PC-9 (cell line): Measurements from ENCODE around the gene NEK9. TPM values are rescaled to one million over a fixed set of nuclear protein-coding genes. Genes with fewer than 3 reads are reported as not detected.

ENCODE experiments used
- BruUV-seq: library from RNA; stranded (reverse); fragments of 400-500 nt; replicated peaks from 2 replicates; lab custom pipeline; 2021; lab: Mats Ljungman, UMichigan
- CTCF ChIA-PET: fragments of 300-600 bp; sonication (Branson Sonifier 250); formaldehyde crosslinking; loops from one replicate; lab custom pipeline; 2022; ENCODE audit warnings: antibody characterized with exemption; lab: Charles Lee
- POLR2A ChIA-PET: fragments of 300-600 bp; sonication (Branson Sonifier 250); formaldehyde crosslinking; loops from one replicate; lab custom pipeline; 2022; ENCODE audit warnings: antibody characterized with exemption; ENCODE audit not compliant: unreplicated experiment; lab: Charles Lee
- DNase-seq, 2 experiments: peaks; one replicate each; pipeline versions ENCODE4 v3.0.0 to v3.0.0-alpha.2; 2015 to 2022; ENCODE audit warnings: mixed read lengths in 1 of 2
- H2AFZ ChIP-seq: fragments of 200-600 bp; sonication (generic); 2 replicates; pipeline ENCODE4 v1.8.1; 2017; ENCODE audit warnings: antibody characterized with exemption
- H3F3A ChIP-seq: fragments of 200-600 bp; sonication (generic); 2 replicates; pipeline ENCODE4 v1.8.1; 2017; ENCODE audit warnings: antibody characterized with exemption, mild to moderate bottlenecking, low read depth; ENCODE audit not compliant: insufficient read depth
- H3K27ac ChIP-seq: fragments of 200-600 bp; sonication (generic); 2 replicates; pipeline ENCODE4 v1.6.1; 2016; ENCODE audit warnings: mixed run types
- H3K27me3 ChIP-seq: fragments of 200-600 bp; sonication (generic); 2 replicates; pipeline ENCODE4 v1.6.1; 2016; ENCODE audit warnings: low read depth, mixed run types; ENCODE audit not compliant: insufficient read depth
- H3K36me3 ChIP-seq: fragments of 200-600 bp; sonication (generic); 2 replicates; pipeline ENCODE4 v1.6.1; 2016; ENCODE audit warnings: low read depth, mixed run types
- H3K4me1 ChIP-seq: fragments of 200-600 bp; sonication (generic); replicated peaks from 2 replicates; pipeline ENCODE4 v1.6.1; 2016; ENCODE audit warnings: mixed run types; ENCODE audit not compliant: insufficient read depth
- H3K4me2 ChIP-seq: fragments of 200-600 bp; sonication (generic); 2 replicates; pipeline ENCODE4 v1.6.1; 2017; ENCODE audit warnings: mixed run types
- H3K4me3 ChIP-seq: fragments of 200-600 bp; sonication (generic); 2 replicates; pipeline ENCODE4 v1.6.1; 2016; ENCODE audit warnings: mixed run types
- H3K79me2 ChIP-seq: fragments of 200-600 bp; sonication (generic); 2 replicates; pipeline ENCODE4 v1.6.1; 2017; ENCODE audit warnings: low read depth, mixed run types
- H3K9me2 ChIP-seq: fragments of 200-600 bp; sonication (generic); 2 replicates; pipeline ENCODE4 v1.8.1; 2017; ENCODE audit warnings: mild to moderate bottlenecking; ENCODE audit not compliant: insufficient read depth
- H3K9me3 ChIP-seq: fragments of 200-600 bp; sonication (generic); 2 replicates; pipeline ENCODE4 v1.8.1; 2016; ENCODE audit warnings: low read depth; ENCODE audit not compliant: insufficient read depth
- H4K20me1 ChIP-seq: fragments of 200-600 bp; sonication (generic); 2 replicates; pipeline ENCODE4 v1.8.1; 2017; ENCODE audit not compliant: insufficient read depth
- EZH2 ChIP-seq: fragments of 200-600 bp; sonication (generic); IDR thresholded peaks from 2 replicates; pipeline ENCODE4 v1.8.0; 2017; ENCODE audit warnings: antibody characterized with exemption, low read depth
- intact Hi-C: fragments of 100-400 bp; cut with micrococcal nuclease; formaldehyde crosslinking; loops from one replicate; pipeline ENCODE4 v1.10.0; 2022; ENCODE audit not compliant: unreplicated experiment
- total RNA-seq: library from RNA; stranded (reverse); gene quantifications from 2 replicates; pipeline ENCODE4 v1.2.3, GENCODE V29; 2021
- TF ChIP-seq, protein P1 (sequence below): fragments of 200-600 bp; sonication (generic); conservative IDR thresholded peaks from 2 replicates; pipeline ENCODE4 v1.6.1; 2017; ENCODE audit warnings: mixed run types, antibody characterized with exemption, mild to moderate bottlenecking, moderate library complexity

NEK9 gene
- total RNA-seq, 1 experiment from 2014 or later, result 170 TPM

DNA sequence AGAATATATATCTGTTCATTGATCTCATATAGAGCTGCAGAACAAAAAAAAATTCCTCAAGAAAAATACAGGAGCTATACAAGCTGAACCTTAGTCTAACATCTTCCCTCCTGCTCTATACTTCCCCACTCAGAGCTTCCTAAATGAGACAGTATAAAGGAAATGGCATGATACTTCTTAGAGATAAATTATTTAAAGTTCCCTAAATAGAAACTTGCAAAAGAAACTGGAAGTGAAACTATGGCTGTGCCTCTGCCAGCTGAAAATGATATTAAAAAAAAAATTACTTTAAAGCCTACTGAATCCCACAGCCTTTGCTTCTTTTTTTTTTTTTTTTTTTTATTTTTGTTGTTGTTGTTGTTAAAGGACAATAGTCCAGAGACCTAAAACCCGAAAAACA lies 11.6 kb upstream of the NEK9 start:
- POLR2A ChIA-PET, result interaction anchor here (0.5 to 0.9 kb wide), 3 partner anchors 146 to 161 kb away, joined by 4 to 7 read pairs (median 6); no protein-coding TSS in a partner anchor
- CTCF ChIA-PET, result interaction anchor here (0.5 to 1.2 kb wide), 5 partner anchors 10 to 321 kb away, joined by 3 to 7 read pairs (median 3); no protein-coding TSS in a partner anchor
- intact Hi-C loops, result no loop called here

DNA sequence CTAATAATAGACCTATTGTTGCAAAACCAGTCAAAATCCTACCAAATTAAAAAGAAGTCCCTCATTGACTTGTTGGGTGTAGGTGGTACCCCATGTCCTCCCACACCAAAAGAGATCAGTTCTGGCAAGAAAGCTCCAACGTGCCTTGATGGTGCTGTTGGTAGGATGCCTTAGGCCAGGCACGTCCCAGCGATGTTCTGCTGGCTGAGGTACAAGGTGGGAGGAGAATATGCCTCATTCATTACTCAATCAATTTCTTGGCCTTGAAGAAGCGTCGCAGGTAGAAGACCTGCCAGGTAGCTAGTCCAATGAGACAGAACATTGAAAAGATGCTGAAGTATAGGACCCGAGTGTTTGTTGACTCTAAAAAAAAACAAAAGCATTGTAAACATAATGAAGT lies 7.8 kb upstream of the NEK9 start:
- CTCF ChIA-PET, result interaction anchor here (0.5 kb wide), 1 partner anchor 181 kb away, joined by 9 read pairs; no protein-coding TSS in a partner anchor
- H3K36me3 ChIP-seq, result peaks cover 47% of the 10 kb centered on the region

More for the DNA sequence above, 11.6 kb upstream of the NEK9 start:
- DNase-seq, result no peak
- peaks cover 74% of the 10 kb centered on the region for H3K79me2 ChIP-seq
- H3K36me3 ChIP-seq, result peaks cover 28% of the 10 kb centered on the region
- TF ChIP-seq EZH2, result no peak
- TF ChIP-seq, protein P1, sequence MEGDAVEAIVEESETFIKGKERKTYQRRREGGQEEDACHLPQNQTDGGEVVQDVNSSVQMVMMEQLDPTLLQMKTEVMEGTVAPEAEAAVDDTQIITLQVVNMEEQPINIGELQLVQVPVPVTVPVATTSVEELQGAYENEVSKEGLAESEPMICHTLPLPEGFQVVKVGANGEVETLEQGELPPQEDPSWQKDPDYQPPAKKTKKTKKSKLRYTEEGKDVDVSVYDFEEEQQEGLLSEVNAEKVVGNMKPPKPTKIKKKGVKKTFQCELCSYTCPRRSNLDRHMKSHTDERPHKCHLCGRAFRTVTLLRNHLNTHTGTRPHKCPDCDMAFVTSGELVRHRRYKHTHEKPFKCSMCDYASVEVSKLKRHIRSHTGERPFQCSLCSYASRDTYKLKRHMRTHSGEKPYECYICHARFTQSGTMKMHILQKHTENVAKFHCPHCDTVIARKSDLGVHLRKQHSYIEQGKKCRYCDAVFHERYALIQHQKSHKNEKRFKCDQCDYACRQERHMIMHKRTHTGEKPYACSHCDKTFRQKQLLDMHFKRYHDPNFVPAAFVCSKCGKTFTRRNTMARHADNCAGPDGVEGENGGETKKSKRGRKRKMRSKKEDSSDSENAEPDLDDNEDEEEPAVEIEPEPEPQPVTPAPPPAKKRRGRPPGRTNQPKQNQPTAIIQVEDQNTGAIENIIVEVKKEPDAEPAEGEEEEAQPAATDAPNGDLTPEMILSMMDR, result no peak
- no peak overlapping the region for H2AFZ ChIP-seq
- no peaks in the 10 kb centered on the region for H3K9me2 ChIP-seq
- H3K4me1 ChIP-seq, result no peaks in the 10 kb centered on the region
- H3K4me3 ChIP-seq, result no peak overlapping the region
- no peak overlapping the region for H3K4me2 ChIP-seq
- no peak overlapping the region for H3K27ac ChIP-seq
- no peaks in the 10 kb centered on the region for H3K9me3 ChIP-seq
- peaks cover 53% of the 10 kb centered on the region for H4K20me1 ChIP-seq
- peaks cover 75% of the 10 kb centered on the region for H3F3A ChIP-seq
- BruUV-seq, result no TSS peak
- no peaks in the 10 kb centered on the region for H3K27me3 ChIP-seq

DNA sequence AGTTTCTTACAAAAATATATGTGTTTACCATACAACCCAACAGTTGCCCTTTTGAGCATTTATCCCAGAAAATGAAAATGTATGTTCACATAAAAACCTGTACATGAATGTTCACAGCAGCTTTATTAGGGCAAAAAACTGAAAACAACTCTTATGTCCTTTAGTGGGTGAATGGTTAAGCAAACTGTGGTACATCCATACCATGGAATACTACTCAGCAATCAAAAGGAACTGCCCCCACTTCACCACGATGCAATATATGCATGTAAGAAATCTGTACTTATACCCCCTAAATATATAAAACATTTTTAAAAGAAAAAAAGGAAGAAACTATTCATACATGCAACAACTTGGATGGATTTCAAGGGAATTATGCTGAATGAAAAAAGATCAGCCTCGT lies 6.7 kb upstream of the NEK9 start:
- Histone ChIP-seq H4K20me1 (peaks cover 30% of the 10 kb centered on the region), H3K27ac (peak overlapping the region; percentile 33; the same call in 1 of the 2 replicates), H3K27me3 (no peaks in the 10 kb centered on the region), H3K9me2 (no peaks in the 10 kb centered on the region), H3K9me3 (no peaks in the 10 kb centered on the region), H2AFZ (no peak overlapping the region), H3F3A (peaks cover 82% of the 10 kb centered on the region), H3K4me3 (no peak overlapping the region), H3K36me3 (peaks cover 47% of the 10 kb centered on the region), H3K4me2 (no peak overlapping the region), H3K79me2 (peaks cover 52% of the 10 kb centered on the region), H3K4me1 (peaks cover 20% of the 10 kb centered on the region)
- TF ChIP-seq, protein P1, result no peak
- TF ChIP-seq EZH2, result no peak
- ChIA-PET CTCF (interaction anchor here (0.5 to 1.0 kb wide), 2 partner anchors 163 to 230 kb away, joined by 4 to 5 read pairs; no protein-coding TSS in a partner anchor), POLR2A (no interaction called here)
- intact Hi-C loops, result loop anchor here (2.0 to 5.0 kb wide), 3 partner anchors 67 to 519 kb away; no protein-coding TSS in a partner anchor
- no TSS peak for BruUV-seq
- no peak for DNase-seq

More for the DNA sequence above, 7.8 kb upstream of the NEK9 start:
- H3F3A ChIP-seq, result peaks cover 77% of the 10 kb centered on the region
- H3K4me1 ChIP-seq, result peaks cover 10% of the 10 kb centered on the region
- no peaks in the 10 kb centered on the region for H3K27me3 ChIP-seq
- no peak overlapping the region for H3K4me3 ChIP-seq
- H3K9me2 ChIP-seq, result no peaks in the 10 kb centered on the region
- H3K27ac ChIP-seq, result no peak overlapping the region
- no peak for TF ChIP-seq EZH2
- TF ChIP-seq, protein P1, result no peak
- intact Hi-C loops, result loop anchor here (5.0 kb wide), 1 partner anchor 518 kb away; no protein-coding TSS in a partner anchor
- H2AFZ ChIP-seq, result no peak overlapping the region
- POLR2A ChIA-PET, result interaction anchor here (0.6 kb wide), 3 partner anchors 36 to 183 kb away, joined by 3 to 7 read pairs (median 6); no protein-coding TSS in a partner anchor
- no peaks in the 10 kb centered on the region for H3K9me3 ChIP-seq
- BruUV-seq, result no TSS peak
- peaks cover 34% of the 10 kb centered on the region for H4K20me1 ChIP-seq
- peaks cover 52% of the 10 kb centered on the region for H3K79me2 ChIP-seq
- H3K4me2 ChIP-seq, result no peak overlapping the region
- DNase-seq, result no peak
